Loucy (cell line): ENCODE results near the gene ORMDL2.

ENCODE experiments used
- EZH2phosphoT487 ChIP-seq: fragments of 200-600 bp; IDR thresholded peaks from 2 replicates; pipeline ENCODE4 v1.6.1; 2018; ENCODE audit warnings: antibody characterized with exemption, mild to moderate bottlenecking, moderate library complexity, borderline replicate concordance
- TF ChIP-seq, protein P1 (sequence below): fragments of 200-600 bp; sonication (generic); conservative IDR thresholded peaks from 2 replicates; pipeline ENCODE4 v1.5.1; 2014; ENCODE audit warnings: mild to moderate bottlenecking, antibody characterized with exemption, low read length

DNA sequence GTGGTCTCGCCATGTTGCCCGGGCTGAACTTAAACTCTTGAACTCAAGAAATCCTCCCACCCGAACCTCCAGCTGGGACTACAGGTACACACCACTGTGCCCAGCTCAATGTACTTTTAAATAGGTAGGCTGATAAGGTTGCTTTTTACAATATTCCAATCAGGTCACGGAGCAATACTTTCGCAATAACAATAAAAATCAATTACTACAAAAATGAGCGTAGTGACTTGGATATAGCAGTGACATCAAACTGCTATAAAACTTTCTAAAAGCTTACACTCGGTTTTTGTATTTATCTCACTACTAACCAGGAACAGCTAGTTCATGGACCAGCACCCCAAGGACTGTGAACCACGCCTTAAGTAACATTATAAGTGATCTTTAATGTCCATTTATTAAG, 10.9 kb upstream of the ORMDL2 start:
- TF ChIP-seq, protein P1, sequence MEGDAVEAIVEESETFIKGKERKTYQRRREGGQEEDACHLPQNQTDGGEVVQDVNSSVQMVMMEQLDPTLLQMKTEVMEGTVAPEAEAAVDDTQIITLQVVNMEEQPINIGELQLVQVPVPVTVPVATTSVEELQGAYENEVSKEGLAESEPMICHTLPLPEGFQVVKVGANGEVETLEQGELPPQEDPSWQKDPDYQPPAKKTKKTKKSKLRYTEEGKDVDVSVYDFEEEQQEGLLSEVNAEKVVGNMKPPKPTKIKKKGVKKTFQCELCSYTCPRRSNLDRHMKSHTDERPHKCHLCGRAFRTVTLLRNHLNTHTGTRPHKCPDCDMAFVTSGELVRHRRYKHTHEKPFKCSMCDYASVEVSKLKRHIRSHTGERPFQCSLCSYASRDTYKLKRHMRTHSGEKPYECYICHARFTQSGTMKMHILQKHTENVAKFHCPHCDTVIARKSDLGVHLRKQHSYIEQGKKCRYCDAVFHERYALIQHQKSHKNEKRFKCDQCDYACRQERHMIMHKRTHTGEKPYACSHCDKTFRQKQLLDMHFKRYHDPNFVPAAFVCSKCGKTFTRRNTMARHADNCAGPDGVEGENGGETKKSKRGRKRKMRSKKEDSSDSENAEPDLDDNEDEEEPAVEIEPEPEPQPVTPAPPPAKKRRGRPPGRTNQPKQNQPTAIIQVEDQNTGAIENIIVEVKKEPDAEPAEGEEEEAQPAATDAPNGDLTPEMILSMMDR = no peak
- no peak for TF ChIP-seq EZH2phosphoT487
